ENCODE measurements around the gene DMWD.
"Not testable (repeated sequence)": the region's sequence is repeated elsewhere in the genome, so short reads cannot be mapped to it uniquely, and the experiment has no call there.

The DMWD gene

DNA sequence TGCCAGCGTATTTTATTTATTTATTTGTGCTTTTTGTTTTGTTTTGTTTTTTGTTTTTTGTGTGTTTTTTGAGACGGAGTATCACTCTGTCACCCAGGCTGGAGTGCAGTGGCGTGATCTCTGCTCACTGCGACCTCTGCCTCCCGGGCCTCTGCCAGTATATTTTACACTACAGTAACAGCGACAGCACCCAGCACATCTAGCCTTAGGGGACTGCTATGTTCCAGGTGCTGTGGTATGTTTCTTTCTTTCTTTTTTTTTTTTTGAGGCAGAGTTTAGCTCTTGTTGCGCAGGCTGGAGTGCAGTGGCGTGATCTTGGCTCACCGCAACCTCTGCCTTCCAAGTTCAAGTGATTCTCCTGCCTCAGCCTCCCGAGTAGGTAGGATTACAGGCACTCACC lies 41.2 kb downstream of the DMWD start:
- DNase-seq (ENCODE audit: low read depth, low spot score): not testable (repeated sequence)

DNA sequence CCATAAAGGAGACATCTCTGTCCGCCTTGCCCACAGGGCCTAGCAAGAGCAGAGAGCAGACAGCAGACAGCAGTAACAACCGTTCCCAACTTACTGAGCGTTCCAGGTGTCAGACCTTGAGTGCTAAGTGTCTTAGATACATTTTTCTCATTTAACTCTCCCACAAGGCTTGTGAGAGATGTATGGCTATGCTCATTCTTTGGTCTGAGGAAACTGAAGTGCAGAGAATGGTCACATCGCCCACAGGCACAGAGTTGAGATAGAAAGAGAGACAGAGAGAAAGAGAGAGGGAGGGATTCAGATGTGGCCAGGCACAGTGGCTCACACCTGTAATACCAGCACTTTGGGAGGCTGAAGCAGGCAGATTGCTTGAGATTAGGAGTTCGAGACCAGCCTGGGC lies 45.1 kb downstream of the DMWD start:
- DNase-seq (ENCODE audit: low read depth, low spot score): no peak

DNA sequence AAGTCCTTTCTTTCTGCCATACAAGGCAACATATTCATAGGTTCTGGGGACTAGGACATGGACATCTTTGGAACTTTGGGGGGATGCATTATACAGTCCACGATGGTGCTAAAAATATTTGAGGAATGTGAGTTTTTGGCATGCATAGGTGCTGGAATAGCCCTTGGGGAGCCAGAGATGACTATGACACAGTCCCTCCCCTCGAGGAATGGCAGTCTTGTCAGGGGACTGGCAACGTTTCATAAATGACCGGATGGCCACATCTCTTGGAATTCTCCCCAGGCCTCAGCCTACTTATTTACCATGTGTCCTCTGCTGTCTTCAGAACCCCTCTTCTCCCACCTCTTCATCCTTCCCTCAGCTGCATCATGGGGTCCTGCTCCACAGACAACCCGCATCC lies 45.8 kb downstream of the DMWD start:
- no peak for DNase-seq (ENCODE audit: low read depth, low spot score)

DNA sequence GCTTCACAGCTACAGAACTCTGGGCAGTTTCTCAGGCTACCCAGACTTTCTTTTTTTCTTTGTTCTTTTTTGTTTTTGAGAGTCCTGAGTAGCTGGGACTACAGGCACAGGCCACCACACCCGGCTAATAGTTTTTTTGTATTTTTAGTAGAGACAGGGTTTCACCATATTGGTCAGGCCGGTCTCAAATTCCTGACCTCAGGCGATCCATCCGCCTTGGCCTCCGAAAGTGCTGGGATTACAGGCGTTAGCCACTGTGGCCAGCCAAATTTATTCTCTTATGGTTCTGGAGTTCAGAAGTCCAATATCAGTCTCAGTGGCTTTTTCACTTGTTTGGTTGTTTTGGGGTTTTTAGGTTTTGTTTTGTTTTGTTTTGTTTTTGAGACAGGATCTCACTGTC lies 47.0 kb downstream of the DMWD start:
- no peak for DNase-seq (ENCODE audit: low read depth, low spot score)

GRCh38 chr19:45742969-45743368 lies 49.7 kb downstream of the DMWD start:
- DNase-seq (ENCODE audit: low read depth, low spot score): no peak

DNA sequence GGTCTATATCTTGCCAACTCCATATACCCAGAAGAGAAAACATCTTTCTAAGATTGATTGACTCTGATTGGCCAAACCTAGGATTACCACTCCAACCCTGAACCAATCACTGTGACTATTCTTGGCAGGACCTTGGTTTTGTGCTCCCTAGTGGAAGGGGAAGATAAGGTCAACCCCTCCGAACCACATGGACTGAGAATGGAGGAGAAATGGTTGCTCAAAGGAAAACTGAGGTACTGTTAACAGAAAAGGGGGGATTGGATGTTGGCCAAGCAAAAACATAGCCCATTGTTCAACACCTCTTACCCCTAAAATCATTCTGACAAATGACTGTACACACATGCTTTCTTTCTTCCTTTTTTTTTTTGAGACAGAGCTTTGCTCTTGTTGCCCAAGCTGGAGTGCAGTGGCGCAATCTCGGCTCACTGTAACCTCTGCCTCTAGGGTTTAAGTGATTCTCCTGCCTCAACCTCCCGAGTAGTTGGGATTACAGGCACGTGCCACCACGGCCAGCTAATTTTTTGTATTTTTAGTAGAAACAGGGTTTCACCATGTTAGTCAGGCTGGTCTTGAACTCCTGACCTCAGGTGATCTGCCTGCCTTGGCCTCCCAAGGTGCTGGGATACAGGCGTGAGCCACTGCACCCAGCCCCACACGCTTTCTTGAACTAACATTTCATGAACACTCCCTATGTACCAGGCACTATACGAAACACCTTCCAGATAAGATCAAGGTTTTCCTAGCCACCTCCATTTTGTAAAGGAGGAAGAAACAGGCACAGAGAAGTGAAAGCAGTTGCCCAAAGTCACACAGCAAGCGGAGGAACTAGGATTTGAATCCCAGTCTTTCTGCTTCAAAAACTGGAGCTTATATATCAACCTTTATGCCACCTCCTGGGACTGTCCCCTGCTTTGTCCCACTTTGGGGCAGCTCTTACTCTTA lies 52.9 kb downstream of the DMWD start:
- no peak for DNase-seq (ENCODE audit: low read depth, low spot score)

GRCh38 chr19:45733160-45733810 lies 59.4 kb downstream of the DMWD start, which contains the start of gene MEIOSIN:
Gene MEIOSIN, plus strand, starts transcription at chr19:45733439. Its CDS starts 1,938 bp downstream, at chr19:45735377.
- DNase-seq (ENCODE audit: low read depth, low spot score): no peak

All from iPS DF 19.7 (cell line).